ENCODE measurements around the gene MAFG.

- TF ChIP-seq CTCF (IDR thresholded peaks at IDR 0.05) (no peak), POLR2A (IDR thresholded peaks at IDR 0.05) (no peak)
These were observed 7.5 kb upstream of the MAFG start for GRCh38 chr17:81934850-81935708.
